ENCODE results near the gene DCAF17.

GRCh38 chr2:171432969-171433762 lies 860 bp upstream of the DCAF17 start:
- TF ChIP-seq POLR2AphosphoS5 (IDR thresholded peaks at IDR 0.05) (no peak), CTCF (IDR thresholded peaks at IDR 0.05) (no peak), POLR2A (IDR thresholded peaks at IDR 0.05) (no peak)
